Colonic mucosa (tissue), 4 donors: ENCODE measurements around the gene CERS6. TPM values are rescaled to one million over a fixed set of nuclear protein-coding genes. Genes with fewer than 3 reads are reported as not detected.

Source experiments
- DNase-seq: peaks from one replicate; pipeline ENCODE4 v3.0.0-alpha.2; 2020
- H3K27ac ChIP-seq: fragments of 200-600 bp; one replicate; pipeline ENCODE4 v1.8.0; 2021
- H3K27me3 ChIP-seq: fragments of 200-600 bp; one replicate; pipeline ENCODE4 v1.8.0; 2021
- H3K36me3 ChIP-seq: fragments of 200-600 bp; one replicate; pipeline ENCODE4 v1.8.0; 2021
- H3K4me1 ChIP-seq: fragments of 200-600 bp; one replicate; pipeline ENCODE4 v1.8.0; 2021; ENCODE audit warnings: mild to moderate bottlenecking
- H3K4me3 ChIP-seq: fragments of 200-600 bp; one replicate; pipeline ENCODE4 v1.8.0; 2021
- H3K9ac ChIP-seq, 2 donors: one replicate each; pipeline ENCODE4 v1.7.0; 2013; ENCODE audit warnings: control low read depth in 2 of 2, low read depth in 2 of 2, low read length in 2 of 2
- H3K9me3 ChIP-seq: fragments of 200-600 bp; one replicate; pipeline ENCODE4 v1.8.0; 2021
- CTCF ChIP-seq: fragments of 200-600 bp; IDR thresholded peaks from one replicate; pipeline ENCODE4 v1.8.0; 2022; ENCODE audit warnings: antibody characterized with exemption, mild to moderate bottlenecking
- intact Hi-C: fragments of 100-400 bp; cut with DNase I; formaldehyde crosslinking; loops from one replicate; pipeline ENCODE4 v1.14.1; 2022
- total RNA-seq, 2 donors: library from RNA; stranded (reverse); fragmentation: NEBNext Ultra II Directional in 1 of 2; extraction: Animal tissue kit (Norgen Biotek cat#: 25700) in 1 of 2; gene quantifications; one replicate each; pipeline ENCODE4 v1.2.1, GENCODE V29; 2021
- donor health status: healthy.
- donor health status: DM: no; HTN: no; CAD: no.
- donor health status: DM: no; HTN: no; CAD: no.

CERS6 gene
- total RNA-seq, 2 donors from 2014 or later = 56.7 to 75.9 TPM

GRCh38 chr2:168683996-168684395, 227.9 kb downstream of the CERS6 start:
- H3K27ac ChIP-seq = no peak overlapping the region
- H3K9ac ChIP-seq = no peak overlapping the region
- H3K4me3 ChIP-seq = no peak overlapping the region
- intact Hi-C loops = no loop called here
- no peaks in the 10 kb centered on the region for H3K27me3 ChIP-seq
- DNase-seq = no peak
- no peaks in the 10 kb centered on the region for H3K4me1 ChIP-seq
- H3K36me3 ChIP-seq = no peaks in the 10 kb centered on the region
- TF ChIP-seq CTCF = no peak
- no peaks in the 10 kb centered on the region for H3K9me3 ChIP-seq

- no peaks in the 10 kb centered on the region for H3K4me1 ChIP-seq
- H3K36me3 ChIP-seq = no peaks in the 10 kb centered on the region
- no peaks in the 10 kb centered on the region for H3K9me3 ChIP-seq
- no peak overlapping the region for H3K9ac ChIP-seq
- intact Hi-C loops = loop anchor here (5.0 kb wide), 1 partner anchor 338 kb away; no protein-coding TSS in a partner anchor
- DNase-seq = no peak
- no peak for TF ChIP-seq CTCF
- H3K27me3 ChIP-seq = no peaks in the 10 kb centered on the region
- H3K4me3 ChIP-seq = no peak overlapping the region
- no peak overlapping the region for H3K27ac ChIP-seq
Measured at GRCh38 chr2:168684921-168685599, 229.0 kb downstream of the CERS6 start.

- H3K27me3 ChIP-seq = no peaks in the 10 kb centered on the region
- no peaks in the 10 kb centered on the region for H3K36me3 ChIP-seq
- intact Hi-C loops = loop anchor here (5.0 kb wide), 1 partner anchor 339 kb away; no protein-coding TSS in a partner anchor
- no peak overlapping the region for H3K9ac ChIP-seq
- no peak for TF ChIP-seq CTCF
- H3K4me1 ChIP-seq = no peaks in the 10 kb centered on the region
- no peak overlapping the region for H3K27ac ChIP-seq
- no peak for DNase-seq
- no peak overlapping the region for H3K4me3 ChIP-seq
- H3K9me3 ChIP-seq = no peaks in the 10 kb centered on the region
Measured at GRCh38 chr2:168685600-168686451, 229.8 kb downstream of the CERS6 start.

- intact Hi-C loops = loop anchor here (5.0 kb wide), 1 partner anchor 339 kb away; no protein-coding TSS in a partner anchor
Measured at GRCh38 chr2:168686452-168687191, 230.6 kb downstream of the CERS6 start.

More at GRCh38 chr2:168686452-168687191, 230.6 kb downstream of the CERS6 start:
- no peak overlapping the region for H3K4me3 ChIP-seq
- no peaks in the 10 kb centered on the region for H3K27me3 ChIP-seq
- no peaks in the 10 kb centered on the region for H3K36me3 ChIP-seq
- no peak for TF ChIP-seq CTCF
- no peaks in the 10 kb centered on the region for H3K4me1 ChIP-seq
- no peak overlapping the region for H3K9ac ChIP-seq
- H3K27ac ChIP-seq = no peak overlapping the region
- H3K9me3 ChIP-seq = no peaks in the 10 kb centered on the region
- no peak for DNase-seq
